ENCODE data around the gene TMEM132D. TPM values are rescaled to one million over a fixed set of nuclear protein-coding genes. Genes with fewer than 3 reads are reported as not detected.

The TMEM132D gene
- total RNA-seq, 1 experiment from 2014 or later: 1.4 TPM

DNA sequence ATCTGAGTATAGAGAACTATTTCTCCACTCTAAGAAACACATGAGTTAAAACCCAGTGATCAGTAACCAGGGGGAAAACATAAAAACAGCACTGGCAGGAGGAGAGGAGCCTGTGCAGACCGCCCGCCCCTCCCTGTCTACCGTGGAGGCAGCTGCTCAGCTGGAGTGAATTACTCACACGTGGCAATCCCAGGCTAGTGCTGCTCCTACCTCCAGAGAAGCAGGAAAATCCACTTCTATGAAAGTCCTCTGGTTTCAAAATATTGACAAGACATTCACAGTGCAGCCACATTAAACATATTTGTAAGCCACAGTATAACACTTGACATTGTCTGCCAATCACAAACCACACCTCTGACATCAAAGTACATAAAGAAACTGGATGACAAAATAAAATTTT lies 16.7 kb downstream of the TMEM132D start:
- DNase-seq (ENCODE audit: low spot score) (no peak), ATAC-seq (no peak)
- TF ChIP-seq ATF3 (CRISPR knock-in tag; conservative IDR thresholded peaks at IDR 0.05) (no peak), MXD4 (CRISPR knock-in tag; IDR thresholded peaks at IDR 0.05; ENCODE audit: borderline replicate concordance) (no peak), CDX4 (CRISPR knock-in tag; IDR thresholded peaks at IDR 0.05; ENCODE audit: borderline replicate concordance) (no peak)
- ChIA-PET POLR2A (no interaction called here), CTCF (no interaction called here)
- Mint-ChIP-seq H3K27me3 (ENCODE audit: low read depth) (peaks cover 2% of the 10 kb centered on the region; the same call in 1 of the 2 replicates), H3K27ac (no peak overlapping the region), H3K36me3 (peaks cover 67% of the 10 kb centered on the region), H3K9me3 (peaks cover 84% of the 10 kb centered on the region), H3K4me1 (no peaks in the 10 kb centered on the region), H3K4me3 (no peak overlapping the region)

- Mint-ChIP-seq H3K36me3 (peaks cover 68% of the 10 kb centered on the region), H3K27me3 (ENCODE audit: low read depth) (peaks cover 2% of the 10 kb centered on the region; the same call in 1 of the 2 replicates), H3K4me3 (no peak overlapping the region), H3K4me1 (no peaks in the 10 kb centered on the region), H3K9me3 (peaks cover 85% of the 10 kb centered on the region), H3K27ac (no peak overlapping the region)
- DNase-seq (ENCODE audit: low spot score) (no peak), ATAC-seq (no peak)
- TF ChIP-seq, protein P1, sequence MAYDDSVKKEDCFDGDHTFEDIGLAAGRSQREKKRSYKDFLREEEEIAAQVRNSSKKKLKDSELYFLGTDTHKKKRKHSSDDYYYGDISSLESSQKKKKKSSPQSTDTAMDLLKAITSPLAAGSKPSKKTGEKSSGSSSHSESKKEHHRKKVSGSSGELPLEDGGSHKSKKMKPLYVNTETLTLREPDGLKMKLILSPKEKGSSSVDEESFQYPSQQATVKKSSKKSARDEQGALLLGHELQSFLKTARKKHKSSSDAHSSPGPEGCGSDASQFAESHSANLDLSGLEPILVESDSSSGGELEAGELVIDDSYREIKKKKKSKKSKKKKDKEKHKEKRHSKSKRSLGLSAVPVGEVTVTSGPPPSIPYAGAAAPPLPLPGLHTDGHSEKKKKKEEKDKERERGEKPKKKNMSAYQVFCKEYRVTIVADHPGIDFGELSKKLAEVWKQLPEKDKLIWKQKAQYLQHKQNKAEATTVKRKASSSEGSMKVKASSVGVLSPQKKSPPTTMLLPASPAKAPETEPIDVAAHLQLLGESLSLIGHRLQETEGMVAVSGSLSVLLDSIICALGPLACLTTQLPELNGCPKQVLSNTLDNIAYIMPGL (CRISPR knock-in tag; IDR thresholded peaks at IDR 0.05): no peak
- TF ChIP-seq RELA (CRISPR knock-in tag; IDR thresholded peaks at IDR 0.05; ENCODE audit: borderline replicate concordance) (no peak), TP53 (CRISPR knock-in tag; IDR thresholded peaks at IDR 0.05) (no peak), ZNF532 (CRISPR knock-in tag; IDR thresholded peaks at IDR 0.05; ENCODE audit: borderline replicate concordance) (no peak), ZNF416 (CRISPR knock-in tag; IDR thresholded peaks at IDR 0.05) (no peak), NR3C1 (CRISPR knock-in tag; conservative IDR thresholded peaks at IDR 0.05; ENCODE audit: low read depth) (no peak), NR1H2 (CRISPR knock-in tag; IDR thresholded peaks at IDR 0.05) (no peak)
- TF ChIP-seq, protein P2, sequence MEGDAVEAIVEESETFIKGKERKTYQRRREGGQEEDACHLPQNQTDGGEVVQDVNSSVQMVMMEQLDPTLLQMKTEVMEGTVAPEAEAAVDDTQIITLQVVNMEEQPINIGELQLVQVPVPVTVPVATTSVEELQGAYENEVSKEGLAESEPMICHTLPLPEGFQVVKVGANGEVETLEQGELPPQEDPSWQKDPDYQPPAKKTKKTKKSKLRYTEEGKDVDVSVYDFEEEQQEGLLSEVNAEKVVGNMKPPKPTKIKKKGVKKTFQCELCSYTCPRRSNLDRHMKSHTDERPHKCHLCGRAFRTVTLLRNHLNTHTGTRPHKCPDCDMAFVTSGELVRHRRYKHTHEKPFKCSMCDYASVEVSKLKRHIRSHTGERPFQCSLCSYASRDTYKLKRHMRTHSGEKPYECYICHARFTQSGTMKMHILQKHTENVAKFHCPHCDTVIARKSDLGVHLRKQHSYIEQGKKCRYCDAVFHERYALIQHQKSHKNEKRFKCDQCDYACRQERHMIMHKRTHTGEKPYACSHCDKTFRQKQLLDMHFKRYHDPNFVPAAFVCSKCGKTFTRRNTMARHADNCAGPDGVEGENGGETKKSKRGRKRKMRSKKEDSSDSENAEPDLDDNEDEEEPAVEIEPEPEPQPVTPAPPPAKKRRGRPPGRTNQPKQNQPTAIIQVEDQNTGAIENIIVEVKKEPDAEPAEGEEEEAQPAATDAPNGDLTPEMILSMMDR (IDR thresholded peaks at IDR 0.05): no peak
- POLR2A ChIA-PET: no interaction called here
- CTCF ChIA-PET: no interaction called here
These were observed 17.3 kb downstream of the TMEM132D start for GRCh38 chr12:129886541-129886940.

GRCh38 chr12:129885287-129885686 lies 18.5 kb downstream of the TMEM132D start:
- Mint-ChIP-seq H3K4me3 (no peak overlapping the region), H3K27me3 (ENCODE audit: low read depth) (no peaks in the 10 kb centered on the region)
- CTCF ChIA-PET: no interaction called here

More at GRCh38 chr12:129885287-129885686, 18.5 kb downstream of the TMEM132D start:
- Mint-ChIP-seq H3K27ac (no peak overlapping the region), H3K36me3 (peaks cover 64% of the 10 kb centered on the region), H3K9me3 (peaks cover 85% of the 10 kb centered on the region), H3K4me1 (no peaks in the 10 kb centered on the region)
- no peak for DNase-seq (ENCODE audit: low spot score)
- no peak for ATAC-seq
- POLR2A ChIA-PET: no interaction called here
- TF ChIP-seq PRDM15 (CRISPR knock-in tag; IDR thresholded peaks at IDR 0.05): no peak
- TF ChIP-seq ZNF263 (CRISPR knock-in tag; IDR thresholded peaks at IDR 0.05; ENCODE audit: low read depth): no peak
- TF ChIP-seq, protein P3, sequence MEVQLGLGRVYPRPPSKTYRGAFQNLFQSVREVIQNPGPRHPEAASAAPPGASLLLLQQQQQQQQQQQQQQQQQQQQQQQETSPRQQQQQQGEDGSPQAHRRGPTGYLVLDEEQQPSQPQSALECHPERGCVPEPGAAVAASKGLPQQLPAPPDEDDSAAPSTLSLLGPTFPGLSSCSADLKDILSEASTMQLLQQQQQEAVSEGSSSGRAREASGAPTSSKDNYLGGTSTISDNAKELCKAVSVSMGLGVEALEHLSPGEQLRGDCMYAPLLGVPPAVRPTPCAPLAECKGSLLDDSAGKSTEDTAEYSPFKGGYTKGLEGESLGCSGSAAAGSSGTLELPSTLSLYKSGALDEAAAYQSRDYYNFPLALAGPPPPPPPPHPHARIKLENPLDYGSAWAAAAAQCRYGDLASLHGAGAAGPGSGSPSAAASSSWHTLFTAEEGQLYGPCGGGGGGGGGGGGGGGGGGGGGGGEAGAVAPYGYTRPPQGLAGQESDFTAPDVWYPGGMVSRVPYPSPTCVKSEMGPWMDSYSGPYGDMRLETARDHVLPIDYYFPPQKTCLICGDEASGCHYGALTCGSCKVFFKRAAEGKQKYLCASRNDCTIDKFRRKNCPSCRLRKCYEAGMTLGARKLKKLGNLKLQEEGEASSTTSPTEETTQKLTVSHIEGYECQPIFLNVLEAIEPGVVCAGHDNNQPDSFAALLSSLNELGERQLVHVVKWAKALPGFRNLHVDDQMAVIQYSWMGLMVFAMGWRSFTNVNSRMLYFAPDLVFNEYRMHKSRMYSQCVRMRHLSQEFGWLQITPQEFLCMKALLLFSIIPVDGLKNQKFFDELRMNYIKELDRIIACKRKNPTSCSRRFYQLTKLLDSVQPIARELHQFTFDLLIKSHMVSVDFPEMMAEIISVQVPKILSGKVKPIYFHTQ (CRISPR knock-in tag; IDR thresholded peaks at IDR 0.05): no peak
- no peak for TF ChIP-seq RORB (CRISPR knock-in tag; IDR thresholded peaks at IDR 0.05)
- TF ChIP-seq MXD4 (CRISPR knock-in tag; IDR thresholded peaks at IDR 0.05; ENCODE audit: borderline replicate concordance): no peak

All from WTC11 (cell line).